ENCODE measurements around the gene AP5M1.
A peak's percentile ranks its signal among the peaks of the same experiment; 100 is the strongest.
"Not testable (repeated sequence)": the region's sequence is repeated elsewhere in the genome, so short reads cannot be mapped to it uniquely, and the experiment has no call there.

AP5M1 gene

DNA sequence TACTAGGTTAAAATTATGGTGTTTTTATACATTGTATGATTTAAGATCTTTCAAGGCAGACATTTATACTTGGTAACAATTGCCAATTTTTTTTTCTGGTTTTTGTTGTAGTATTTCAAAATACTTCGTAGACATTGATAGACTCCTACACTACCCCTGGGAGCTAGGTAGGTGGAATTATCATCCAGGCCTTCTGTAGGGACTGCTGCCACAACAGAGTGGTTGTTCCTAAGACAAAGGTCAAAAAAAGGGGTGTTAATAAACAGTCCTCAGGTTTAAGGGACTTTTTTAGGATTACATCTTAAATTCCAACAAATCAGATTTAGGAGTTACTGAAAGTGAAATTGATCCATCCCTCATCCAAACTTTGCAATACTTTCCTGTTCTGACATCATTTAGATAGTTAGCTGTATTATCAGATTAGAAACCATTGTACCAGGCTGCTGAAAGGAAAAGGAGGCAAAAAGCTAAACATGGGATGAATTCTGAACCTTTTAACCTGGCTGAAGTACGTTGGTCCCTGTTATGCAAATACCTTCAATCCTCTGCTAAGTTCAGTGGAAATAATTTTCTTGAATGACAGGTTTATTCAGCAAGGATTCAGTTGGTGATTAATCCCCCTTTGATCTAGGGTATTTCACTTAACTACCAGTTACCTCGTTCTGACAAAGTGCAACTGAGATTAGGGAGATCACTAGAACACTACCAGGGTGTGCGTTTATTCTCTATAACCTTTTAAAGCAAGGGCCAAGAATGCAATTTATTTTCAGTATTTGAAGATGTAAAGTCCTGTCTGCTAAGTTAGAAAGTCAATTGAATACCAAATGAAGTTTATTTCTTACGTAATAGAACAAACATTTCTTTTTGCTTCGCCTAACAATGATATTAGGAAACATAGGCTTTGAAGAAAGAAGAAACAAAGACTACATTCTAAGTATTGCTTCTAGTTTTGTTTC lies 23.2 kb downstream of the AP5M1 start:
- no peak for DNase-seq (ENCODE audit: low spot score)

DNA sequence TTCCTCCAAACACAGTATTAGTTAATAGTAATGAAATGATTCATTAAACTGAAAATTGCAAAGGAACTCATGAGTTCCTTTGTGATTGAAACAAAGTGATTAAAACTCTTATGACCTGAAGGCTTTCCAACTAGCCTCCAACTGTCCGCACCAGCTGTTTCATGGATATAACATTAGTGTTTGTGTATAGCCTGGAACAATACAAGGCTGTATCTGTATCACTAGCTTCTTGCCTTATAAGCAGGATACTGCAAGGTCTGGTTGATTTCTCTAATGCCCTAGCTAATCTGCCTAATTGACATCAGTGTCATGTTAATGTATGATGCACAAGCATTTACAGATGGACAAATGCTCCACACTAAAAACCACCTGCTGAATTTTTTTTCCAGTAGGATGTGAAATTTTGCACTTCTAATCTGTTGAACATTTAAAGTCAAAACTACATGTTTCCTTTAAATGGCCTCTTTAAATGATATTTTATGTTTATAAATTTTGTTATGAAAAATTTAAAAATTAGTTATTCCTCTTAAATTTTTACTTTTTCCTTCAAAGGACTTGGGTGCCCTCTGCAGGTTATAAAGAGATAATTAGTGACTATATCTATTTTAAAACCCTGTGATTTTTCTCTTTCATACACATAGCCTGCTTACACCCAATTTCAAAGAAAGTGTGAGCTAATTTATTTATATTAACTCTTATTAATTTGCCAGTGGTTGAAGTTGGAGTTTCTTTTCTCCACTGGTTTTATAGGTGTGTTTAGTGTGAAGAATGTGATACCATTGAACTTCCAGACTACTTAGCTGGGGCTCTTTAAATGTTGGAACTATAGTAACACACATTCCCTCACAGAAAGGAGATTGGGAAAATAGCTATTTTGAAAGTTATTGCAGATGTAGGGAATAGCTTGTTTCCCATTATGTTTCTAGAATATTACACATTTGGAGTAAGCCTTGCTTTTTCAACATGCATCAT lies 25.4 kb downstream of the AP5M1 start:
- DNase-seq (ENCODE audit: low spot score), result peak; percentile 2

DNA sequence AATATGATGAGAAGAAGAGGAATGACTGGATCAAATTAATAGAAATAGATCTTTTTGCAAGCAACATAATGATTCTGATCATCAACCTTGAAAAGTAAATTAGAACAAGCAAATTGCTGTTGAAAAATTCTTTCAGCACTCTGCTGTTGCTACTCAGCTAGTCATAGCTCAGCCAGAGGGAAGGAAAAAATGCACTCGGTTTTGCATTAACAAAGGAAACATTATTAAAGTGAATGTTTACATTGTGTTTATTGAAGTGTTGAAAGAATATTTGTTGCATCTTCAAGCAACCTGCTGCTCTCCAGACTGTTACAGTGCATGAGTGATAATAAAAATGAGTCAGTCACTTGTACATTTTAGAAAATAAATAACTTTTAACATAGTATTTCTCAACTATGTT lies 26.5 kb downstream of the AP5M1 start:
- no peak for DNase-seq (ENCODE audit: low spot score)

DNA sequence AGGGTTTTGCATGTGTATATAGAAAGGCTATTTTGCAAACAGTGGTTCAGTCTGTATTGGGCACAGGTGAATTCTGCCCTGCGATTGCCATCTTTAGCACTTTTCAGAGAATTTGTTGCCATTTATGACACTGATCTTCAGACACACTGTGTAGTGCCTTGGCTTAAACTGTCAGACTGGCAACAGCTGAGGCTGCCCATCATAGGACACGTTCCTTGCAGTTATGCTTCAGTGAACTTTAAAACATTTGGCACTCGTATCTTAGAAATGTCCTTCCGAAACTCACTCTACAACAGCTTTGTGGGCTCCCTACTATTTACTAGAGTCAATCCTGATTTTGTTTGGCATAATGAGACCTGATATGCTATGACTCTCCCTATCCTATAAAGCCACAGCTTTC lies 29.1 kb downstream of the AP5M1 start:
- DNase-seq (ENCODE audit: low spot score), result no peak

DNA sequence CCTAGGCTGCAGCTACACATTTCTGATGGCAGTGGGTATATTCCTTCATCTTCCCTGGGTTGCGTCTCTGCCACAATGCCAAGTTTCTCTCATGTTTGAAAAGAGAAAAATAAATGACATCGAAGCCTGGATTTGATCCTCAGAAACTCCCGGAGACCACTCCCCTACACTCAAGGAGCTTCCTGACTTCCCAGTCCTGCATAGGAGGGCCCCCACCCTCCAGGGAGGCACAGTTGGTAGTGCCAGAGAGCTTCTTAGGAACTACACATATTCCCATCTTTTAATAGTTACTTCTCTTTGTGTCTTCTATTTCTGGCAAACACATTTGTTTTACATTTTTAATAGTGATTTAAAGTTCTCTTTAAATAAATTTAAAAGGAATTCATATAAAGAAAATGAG lies 30.7 kb downstream of the AP5M1 start:
- no peak for DNase-seq (ENCODE audit: low spot score)

DNA sequence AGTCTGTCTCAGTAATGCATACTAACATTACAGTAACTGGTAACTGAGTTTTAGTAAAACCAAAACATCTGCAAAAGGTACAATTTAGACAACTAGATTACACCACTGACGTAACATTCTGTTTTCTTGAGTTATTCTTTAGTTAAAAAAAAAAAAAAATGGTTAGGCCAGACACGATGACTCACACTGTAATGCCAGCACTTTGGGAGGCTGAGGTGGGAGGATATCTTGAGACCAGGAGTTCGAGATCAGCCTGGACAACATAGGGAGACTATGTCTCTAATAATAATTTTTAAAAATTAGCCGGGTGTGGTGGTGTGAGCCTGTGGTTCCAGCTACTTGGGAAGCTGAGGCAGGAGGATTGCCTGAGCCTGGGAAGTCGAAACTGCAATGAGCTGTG lies 34.1 kb downstream of the AP5M1 start:
- DNase-seq (ENCODE audit: low spot score), result no peak

DNA sequence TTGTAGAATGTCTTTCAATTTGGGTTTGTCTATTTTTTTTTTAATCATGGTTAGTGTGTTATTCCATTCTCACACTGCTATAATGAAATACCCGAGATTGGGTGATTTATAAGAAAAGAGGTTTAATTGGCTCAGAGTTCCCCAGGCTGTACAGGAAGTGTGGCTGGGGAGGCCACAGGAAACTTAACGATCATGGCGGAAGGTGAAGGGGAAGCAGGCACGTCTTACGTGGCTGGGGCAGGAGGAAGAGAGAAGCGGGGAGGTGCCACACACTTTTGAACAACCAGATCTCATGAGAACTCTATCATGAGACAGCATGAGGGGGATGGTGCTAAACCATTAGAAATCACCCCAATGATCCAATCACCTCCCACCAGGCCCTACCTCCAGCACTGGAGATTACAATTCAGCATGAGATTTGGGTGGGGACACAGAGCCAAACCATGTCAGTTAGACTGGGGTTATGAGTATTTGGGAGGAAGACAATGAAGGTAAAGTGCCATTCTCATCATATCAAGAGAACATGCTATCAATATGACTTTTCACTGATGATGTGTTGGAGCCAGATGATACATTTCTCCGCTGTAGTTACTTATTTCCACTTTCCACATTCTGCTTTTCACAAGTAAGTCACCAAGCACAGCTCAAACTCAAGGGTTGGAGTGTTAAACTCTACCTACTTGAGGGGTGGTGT lies 45.8 kb downstream of the AP5M1 start:
- DNase-seq (ENCODE audit: low spot score), result no peak

DNA sequence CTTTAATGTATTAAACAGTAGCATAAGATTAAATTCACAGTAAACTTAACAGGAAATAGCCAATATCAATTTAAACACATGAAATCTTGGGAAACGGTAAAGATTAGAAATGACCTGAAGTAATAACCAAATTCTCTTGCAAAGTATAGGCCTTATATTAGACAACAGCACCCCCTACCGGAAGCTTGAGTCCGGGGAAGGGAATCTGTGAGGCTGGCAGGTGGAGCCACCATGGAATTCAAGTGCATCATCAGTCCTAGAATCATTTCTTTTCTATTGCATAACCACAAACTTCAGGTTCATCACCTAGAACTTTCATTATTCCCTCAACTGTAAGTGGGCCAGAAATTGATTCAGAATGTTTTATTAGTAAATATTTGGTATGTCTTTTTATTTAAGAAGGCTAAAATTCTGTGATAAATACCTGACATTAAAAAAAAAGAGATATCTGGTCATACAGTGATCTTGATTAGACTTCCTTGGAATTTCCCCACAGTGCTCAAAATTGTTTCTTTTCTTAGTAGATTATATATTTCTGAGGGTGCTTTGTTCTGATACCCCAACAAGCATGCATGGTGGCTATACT lies 48.6 kb downstream of the AP5M1 start:
- DNase-seq (ENCODE audit: low spot score), result peak; percentile 69

DNA sequence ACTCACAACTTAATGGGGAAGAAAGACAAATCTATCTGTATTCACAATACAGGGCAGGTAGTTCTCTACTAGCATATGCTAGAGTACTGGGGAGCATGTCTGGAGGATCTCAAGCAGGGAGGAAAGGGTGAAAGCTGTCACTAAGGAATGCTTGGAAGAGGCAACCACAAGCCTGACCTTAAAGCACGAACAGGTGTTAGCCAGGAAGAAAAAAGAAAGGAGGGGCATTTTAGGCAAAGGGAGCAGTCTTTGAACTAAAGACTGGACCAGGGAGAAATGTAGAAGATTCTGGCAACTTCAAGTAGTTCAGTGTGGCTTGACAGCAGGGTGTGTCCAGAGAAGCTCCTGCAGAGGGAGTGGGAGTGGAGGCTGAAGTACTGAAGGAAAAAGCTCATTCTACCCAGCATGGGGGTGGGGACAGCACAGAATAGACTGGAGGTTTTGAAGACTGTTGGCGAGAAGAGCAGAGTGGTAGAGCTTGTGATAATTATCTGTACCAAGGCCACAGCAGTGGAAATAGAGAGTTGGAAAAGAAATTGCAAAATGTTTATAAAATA lies 50.9 kb downstream of the AP5M1 start:
- no peak for DNase-seq (ENCODE audit: low spot score)

DNA sequence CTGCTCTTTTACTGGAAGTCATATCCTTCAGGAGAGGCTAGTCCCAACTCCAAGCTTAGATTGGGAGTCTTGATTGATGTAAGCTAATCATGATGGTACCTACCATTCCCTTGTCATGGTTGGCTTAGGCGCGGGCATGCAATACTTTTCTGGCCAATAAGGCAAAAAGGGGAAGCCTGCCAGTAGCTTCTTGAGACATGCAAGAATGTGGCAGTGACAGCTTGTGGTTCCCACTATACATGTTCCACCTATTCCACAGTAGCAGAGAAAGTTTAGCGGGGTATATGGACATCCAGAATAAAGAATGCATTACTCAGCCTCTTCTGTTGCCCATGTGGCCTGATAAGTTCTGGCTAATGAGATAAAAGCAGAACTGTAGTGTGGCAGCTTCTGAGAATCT lies 55.0 kb downstream of the AP5M1 start:
- DNase-seq (ENCODE audit: low spot score), result no peak

DNA sequence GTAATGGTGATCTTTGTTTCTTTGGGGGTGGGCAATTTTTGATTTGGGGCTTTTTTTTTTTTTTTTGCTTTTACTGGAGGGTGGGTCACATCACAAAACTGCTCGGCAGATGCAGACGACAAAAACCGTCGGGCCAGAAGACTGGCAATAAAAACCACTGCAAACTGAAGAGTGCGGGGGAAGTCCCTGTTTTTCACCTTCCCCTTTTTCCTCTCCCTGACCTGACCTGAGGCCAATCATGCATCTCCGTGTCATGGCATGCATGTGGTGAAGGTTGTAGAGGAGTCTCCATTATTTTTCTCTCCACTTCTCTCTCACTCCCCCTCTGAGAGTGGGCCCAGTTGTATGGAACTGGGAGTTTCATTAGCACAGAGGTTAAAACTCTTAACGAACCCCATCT lies 57.5 kb downstream of the AP5M1 start:
- DNase-seq (ENCODE audit: low spot score), result no peak

DNA sequence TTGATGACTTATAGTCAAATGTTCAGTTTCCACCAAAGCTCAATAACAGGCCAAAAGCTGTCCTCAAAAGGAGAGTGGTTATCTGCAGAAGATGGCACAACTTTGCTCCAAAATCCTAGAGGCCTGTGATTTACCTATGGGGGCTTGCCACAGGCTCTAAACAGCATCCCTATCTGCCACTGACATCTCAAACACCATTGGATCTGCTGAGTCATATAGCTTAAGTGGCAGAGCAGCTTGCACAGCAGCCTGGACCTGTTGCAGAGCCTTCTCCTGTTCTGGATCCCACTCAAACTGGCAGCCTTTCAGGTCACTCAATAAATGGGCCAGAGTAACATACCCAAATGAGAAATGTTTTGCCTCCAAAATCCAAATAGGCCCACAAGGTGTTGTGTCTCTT lies 61.1 kb downstream of the AP5M1 start:
- DNase-seq (ENCODE audit: low spot score), result no peak

DNA sequence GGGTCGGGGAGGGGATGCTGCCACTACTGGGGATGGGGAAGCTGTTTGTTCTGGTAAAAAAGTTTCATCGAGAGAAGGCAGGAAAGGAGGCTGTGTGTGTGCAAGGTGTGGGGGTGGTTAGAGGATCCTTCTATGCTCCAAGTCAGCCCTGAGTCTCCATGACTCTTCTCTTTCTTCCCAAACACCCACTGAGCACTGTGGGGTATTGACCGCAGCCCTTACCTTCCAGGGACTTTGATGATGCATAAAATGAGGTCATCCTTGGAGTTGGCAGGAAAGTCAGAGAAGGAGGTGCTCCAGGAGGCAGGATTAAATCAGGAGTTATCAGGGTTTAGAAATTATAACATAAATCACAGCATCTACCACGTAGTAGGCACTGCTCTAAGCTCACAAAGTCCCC lies 63.7 kb downstream of the AP5M1 start:
- not testable (repeated sequence) for DNase-seq (ENCODE audit: low spot score)

DNA sequence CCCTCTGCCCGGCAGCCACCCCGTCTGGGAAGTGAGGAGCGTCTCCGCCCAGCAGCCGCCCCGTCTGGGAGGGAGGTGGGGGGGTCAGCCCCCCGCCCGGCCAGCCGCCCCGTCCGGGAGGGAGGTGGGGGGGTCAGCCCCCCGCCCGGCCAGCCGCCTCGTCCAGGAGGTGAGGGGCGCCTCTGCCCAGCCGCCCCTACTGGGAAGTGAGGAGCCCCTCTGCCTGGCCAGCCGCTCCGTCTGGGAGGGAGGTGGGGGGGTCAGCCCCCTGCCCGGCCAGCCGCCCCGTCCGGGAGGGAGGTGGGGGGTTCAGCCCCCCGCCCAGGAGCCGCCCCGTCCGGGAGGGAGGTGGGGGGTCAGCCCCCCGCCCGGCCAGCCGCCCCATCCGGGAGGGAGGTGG lies 65.0 kb downstream of the AP5M1 start:
- not testable (repeated sequence) for DNase-seq (ENCODE audit: low spot score)

DNA sequence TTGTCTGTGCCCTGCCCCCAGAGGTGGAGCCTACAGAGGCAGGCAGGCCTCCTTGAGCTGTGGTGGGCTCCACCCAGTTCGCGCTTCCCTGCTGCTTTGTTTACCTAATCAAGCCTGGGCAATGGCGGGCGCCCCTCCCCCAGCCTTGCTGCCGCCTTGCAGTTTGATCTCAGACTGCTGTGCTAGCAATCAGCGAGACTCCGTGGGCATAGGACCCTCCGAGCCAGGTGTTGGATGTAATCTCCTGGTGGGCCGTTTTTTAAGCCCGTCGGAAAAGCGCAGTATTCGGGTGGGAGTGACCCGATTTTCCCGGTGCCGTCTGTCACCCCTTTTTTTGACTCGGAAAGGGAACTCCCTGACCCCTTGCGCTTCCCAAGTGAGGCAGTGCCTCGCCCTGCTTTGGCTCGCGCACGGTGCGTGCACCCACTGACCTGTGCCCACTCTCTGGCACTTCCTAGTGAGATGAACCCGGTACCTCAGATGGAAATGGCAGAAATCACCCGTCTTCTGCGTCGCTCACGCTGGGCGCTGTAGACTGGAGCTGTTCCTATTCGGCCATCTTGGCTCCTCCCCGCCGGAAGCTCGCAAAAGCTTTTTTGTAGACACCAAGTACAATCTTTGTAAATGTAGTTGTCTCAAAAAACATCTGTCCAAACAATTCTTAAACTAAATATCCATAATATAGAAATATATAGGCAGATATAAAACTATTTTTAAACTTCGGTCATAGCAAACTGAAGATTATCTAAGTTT lies 75.0 kb downstream of the AP5M1 start:
- DNase-seq (ENCODE audit: low spot score), result not testable (repeated sequence)

DNA sequence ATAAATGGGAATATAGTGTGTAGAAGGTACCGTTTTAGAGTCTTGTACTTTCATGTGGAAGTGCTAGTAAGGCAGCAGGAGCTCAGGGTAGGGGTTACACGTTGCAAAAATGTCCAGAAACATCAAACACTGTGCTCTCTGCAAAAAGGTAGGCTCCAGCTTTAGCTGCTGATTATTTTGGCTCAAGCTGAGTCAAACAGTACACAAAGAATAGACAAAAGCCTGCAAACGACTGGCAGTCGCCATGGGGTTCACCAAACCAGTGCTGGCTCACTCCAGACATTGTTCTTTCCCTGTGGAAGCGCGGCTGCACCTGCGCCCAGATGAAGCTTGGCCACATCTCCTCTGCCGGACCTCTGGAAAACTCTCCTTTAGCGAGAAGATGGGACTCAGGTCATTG lies 76.3 kb downstream of the AP5M1 start:
- DNase-seq (ENCODE audit: low spot score), result no peak

DNA sequence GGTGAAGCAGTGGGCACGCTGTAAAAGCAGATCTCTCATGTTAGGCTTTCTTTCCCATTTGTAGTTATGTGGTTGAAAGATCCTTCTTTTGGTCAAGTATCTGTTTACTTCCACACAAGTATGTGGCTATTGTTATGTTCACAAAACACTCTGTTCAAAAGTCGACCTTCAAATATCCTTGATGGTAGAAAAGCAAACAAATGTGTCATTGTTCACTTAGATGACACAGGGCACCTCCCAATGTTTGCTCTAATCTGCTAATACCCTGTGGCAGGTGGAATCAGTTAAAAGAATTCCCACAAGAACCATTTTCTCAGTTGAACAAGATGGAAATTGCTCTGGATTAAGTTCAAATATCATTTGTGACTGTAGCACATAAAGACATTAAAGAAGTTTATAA lies 78.0 kb downstream of the AP5M1 start:
- DNase-seq (ENCODE audit: low spot score), result peak; percentile 83
